ENCODE results near the gene C14orf119.
A peak's percentile ranks its signal among the peaks of the same experiment; 100 is the strongest.

C14orf119 gene

DNA sequence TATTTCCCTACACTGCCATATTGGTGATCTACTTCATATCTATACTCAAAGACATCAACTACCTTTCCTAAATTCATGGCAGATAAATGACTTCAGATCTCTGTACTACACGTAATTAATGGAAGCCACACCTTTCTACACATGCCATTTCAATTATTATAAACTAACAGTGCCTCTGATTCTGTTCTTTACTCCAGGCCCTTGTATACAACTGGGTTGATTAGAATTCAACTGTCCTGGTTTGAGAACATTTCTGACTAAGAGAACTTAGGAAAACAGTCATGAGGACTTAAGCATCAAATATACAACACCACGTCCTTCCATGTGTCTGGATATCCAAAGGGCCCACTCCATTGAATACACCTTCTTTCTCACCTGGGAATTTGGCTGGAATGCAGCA is 2.2 kb upstream of the C14orf119 start:
- Histone ChIP-seq H3K9me3 (ENCODE audit: severe bottlenecking) (no peaks in the 10 kb centered on the region), H3K27ac (ENCODE audit: poor library complexity, severe bottlenecking) (no peak overlapping the region), H3K36me3 (ENCODE audit: low read depth) (peaks cover 69% of the 10 kb centered on the region), H3K4me1 (ENCODE audit: insufficient read depth, poor library complexity, severe bottlenecking) (peaks cover 13% of the 10 kb centered on the region), H3K4me3 (ENCODE audit: severe bottlenecking) (no peak overlapping the region), H3K27me3 (ENCODE audit: insufficient read depth, poor library complexity, severe bottlenecking) (no peaks in the 10 kb centered on the region)
- DNase-seq (ENCODE audit: low spot score) (no peak), ATAC-seq (ENCODE audit: low read depth) (no peak)
- TF ChIP-seq, protein P1, sequence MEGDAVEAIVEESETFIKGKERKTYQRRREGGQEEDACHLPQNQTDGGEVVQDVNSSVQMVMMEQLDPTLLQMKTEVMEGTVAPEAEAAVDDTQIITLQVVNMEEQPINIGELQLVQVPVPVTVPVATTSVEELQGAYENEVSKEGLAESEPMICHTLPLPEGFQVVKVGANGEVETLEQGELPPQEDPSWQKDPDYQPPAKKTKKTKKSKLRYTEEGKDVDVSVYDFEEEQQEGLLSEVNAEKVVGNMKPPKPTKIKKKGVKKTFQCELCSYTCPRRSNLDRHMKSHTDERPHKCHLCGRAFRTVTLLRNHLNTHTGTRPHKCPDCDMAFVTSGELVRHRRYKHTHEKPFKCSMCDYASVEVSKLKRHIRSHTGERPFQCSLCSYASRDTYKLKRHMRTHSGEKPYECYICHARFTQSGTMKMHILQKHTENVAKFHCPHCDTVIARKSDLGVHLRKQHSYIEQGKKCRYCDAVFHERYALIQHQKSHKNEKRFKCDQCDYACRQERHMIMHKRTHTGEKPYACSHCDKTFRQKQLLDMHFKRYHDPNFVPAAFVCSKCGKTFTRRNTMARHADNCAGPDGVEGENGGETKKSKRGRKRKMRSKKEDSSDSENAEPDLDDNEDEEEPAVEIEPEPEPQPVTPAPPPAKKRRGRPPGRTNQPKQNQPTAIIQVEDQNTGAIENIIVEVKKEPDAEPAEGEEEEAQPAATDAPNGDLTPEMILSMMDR (IDR thresholded peaks at IDR 0.05; ENCODE audit: poor library complexity, severe bottlenecking), result no peak

DNA sequence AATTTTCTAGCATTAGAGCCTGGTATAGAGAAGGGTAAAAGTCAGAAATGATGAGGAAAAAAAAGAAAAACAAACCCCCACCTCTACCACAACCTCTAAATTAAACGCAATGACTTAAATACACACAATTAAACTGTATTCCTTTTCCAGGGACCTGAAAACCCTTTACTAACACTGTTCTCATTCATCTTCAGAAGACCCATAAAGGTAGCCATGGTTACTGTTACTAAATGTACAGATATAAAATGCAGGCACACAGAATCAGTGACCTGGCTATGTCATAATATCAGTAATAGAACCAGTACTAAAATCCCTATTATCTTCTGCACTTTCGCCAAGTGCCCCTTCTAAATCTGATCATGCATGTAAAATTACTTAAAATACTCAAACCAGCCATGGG is 1.8 kb upstream of the C14orf119 start:
- DNase-seq (ENCODE audit: low spot score) (no peak), ATAC-seq (ENCODE audit: low read depth) (no peak)
- Histone ChIP-seq H3K36me3 (ENCODE audit: low read depth) (peaks cover 69% of the 10 kb centered on the region), H3K4me1 (ENCODE audit: insufficient read depth, poor library complexity, severe bottlenecking) (peaks cover 13% of the 10 kb centered on the region), H3K9me3 (ENCODE audit: severe bottlenecking) (no peaks in the 10 kb centered on the region), H3K27ac (ENCODE audit: poor library complexity, severe bottlenecking) (no peak overlapping the region), H3K27me3 (ENCODE audit: insufficient read depth, poor library complexity, severe bottlenecking) (no peaks in the 10 kb centered on the region), H3K4me3 (ENCODE audit: severe bottlenecking) (peak overlapping the region; percentile 70)
- TF ChIP-seq, protein P1 (IDR thresholded peaks at IDR 0.05; ENCODE audit: poor library complexity, severe bottlenecking), result no peak

DNA sequence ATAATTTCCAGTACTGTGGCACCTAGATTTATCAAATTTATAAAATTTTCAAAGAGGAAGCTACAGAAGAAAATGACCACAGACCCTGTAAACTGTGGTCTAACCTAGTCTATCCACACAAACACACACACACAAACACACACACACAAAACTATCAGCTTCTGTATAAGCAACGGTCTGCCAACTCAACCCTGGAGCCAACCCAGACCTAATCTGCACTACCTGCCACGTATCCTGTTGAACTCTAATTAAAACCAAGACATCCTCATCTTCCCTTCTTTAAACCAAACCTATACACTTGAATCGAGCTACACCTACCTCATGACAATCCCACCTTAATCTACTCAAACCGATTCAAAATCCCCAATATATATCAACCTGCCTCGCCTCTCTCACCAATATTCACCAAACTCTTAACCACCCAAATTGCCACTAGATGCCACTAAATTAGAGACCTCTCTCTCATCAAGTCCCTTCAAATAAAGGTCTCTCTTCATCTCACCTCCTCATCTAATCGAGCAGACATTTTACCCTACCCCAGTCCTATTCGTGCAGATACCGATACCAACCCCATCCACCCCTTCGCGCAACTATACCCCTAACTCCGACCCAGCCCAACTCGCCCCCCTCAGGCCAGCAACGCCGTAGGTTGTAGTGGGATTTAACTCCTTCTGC is 1.2 kb upstream of the C14orf119 start:
- DNase-seq (ENCODE audit: low spot score) (no peak), ATAC-seq (ENCODE audit: low read depth) (no peak)
- H3K27me3 ChIP-seq (ENCODE audit: insufficient read depth, poor library complexity, severe bottlenecking), result no peaks in the 10 kb centered on the region
- H3K36me3 ChIP-seq (ENCODE audit: low read depth), result peaks cover 69% of the 10 kb centered on the region
- peaks cover 13% of the 10 kb centered on the region for H3K4me1 ChIP-seq (ENCODE audit: insufficient read depth, poor library complexity, severe bottlenecking)
- no peaks in the 10 kb centered on the region for H3K9me3 ChIP-seq (ENCODE audit: severe bottlenecking)
- TF ChIP-seq, protein P1 (IDR thresholded peaks at IDR 0.05; ENCODE audit: poor library complexity, severe bottlenecking), result no peak
- peak overlapping the region; percentile 70 for H3K4me3 ChIP-seq (ENCODE audit: severe bottlenecking)
- H3K27ac ChIP-seq (ENCODE audit: poor library complexity, severe bottlenecking), result peak overlapping the region; percentile 82

DNA sequence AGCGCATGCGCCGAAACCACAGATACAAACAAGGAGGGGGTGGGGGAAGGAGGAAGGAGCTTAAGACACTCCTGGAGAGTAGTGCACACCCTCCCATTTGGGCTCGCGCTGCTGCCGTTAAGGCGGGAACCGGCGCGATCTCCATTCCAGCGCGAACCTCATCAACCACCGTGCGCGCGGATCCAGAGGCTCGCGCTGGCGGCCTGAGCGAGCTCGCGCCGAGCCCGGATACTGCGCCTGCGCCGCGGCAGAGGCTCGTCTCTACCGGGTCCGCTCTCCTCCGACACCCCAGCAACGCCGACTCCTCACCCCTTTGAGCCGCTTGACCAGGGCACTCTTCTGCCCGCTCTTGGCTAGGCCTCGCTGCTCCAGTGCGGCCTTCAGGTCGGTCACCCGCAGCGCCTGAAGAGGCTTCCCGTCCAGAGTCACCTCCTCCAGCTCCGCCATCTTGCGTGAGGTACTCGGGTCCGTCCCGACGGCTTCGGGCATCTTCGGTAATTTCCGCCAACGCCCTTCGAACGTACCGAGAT is 574 bp upstream of the C14orf119 start, which contains the start of gene ACIN1:
Gene ACIN1, minus strand, starts transcription at position 471 of the 530 bp plus-strand sequence. Its CDS starts 24 bp downstream, at position 447.
- no peaks in the 10 kb centered on the region for H3K27me3 ChIP-seq (ENCODE audit: insufficient read depth, poor library complexity, severe bottlenecking)
- H3K27ac ChIP-seq (ENCODE audit: poor library complexity, severe bottlenecking), result peak within 1 kb of the TSS; percentile 82
- DNase-seq (ENCODE audit: low spot score) (peak; percentile 90), ATAC-seq (ENCODE audit: low read depth) (peak; percentile 54)
- H3K9me3 ChIP-seq (ENCODE audit: severe bottlenecking), result no peaks in the 10 kb centered on the region
- H3K36me3 ChIP-seq (ENCODE audit: low read depth), result peaks cover 65% of the 10 kb centered on the region
- H3K4me3 ChIP-seq (ENCODE audit: severe bottlenecking), result peak within 1 kb of the TSS; percentile 70
- H3K4me1 ChIP-seq (ENCODE audit: insufficient read depth, poor library complexity, severe bottlenecking), result peaks cover 13% of the 10 kb centered on the region
- TF ChIP-seq, protein P1 (IDR thresholded peaks at IDR 0.05; ENCODE audit: poor library complexity, severe bottlenecking), result peak; percentile 3

DNA sequence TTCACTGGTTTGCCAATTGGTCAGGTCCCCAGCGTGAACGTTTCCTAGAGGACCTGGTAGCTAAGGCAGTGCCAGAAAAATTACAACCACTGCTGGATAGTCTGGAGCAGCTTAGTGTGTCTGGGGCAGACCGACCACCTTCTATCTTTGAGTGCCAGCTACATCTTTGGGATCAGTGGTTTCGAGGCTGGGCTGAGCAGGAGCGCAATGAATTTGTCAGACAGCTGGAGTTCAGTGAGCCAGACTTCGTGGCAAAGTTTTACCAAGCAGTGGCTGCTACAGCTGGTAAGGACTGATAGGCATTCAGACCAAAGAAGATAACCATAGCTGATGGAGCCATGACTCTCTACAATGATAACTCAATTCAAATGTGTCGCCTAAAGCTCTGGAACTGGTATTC is 2.5 kb downstream of the C14orf119 start:
- H3K4me3 ChIP-seq (ENCODE audit: severe bottlenecking), result no peak overlapping the region

More for the DNA sequence above, 2.5 kb downstream of the C14orf119 start:
- ATAC-seq (ENCODE audit: low read depth), result no peak
- no peak for DNase-seq (ENCODE audit: low spot score)
- Histone ChIP-seq H3K4me1 (ENCODE audit: insufficient read depth, poor library complexity, severe bottlenecking) (peaks cover 13% of the 10 kb centered on the region), H3K27me3 (ENCODE audit: insufficient read depth, poor library complexity, severe bottlenecking) (no peaks in the 10 kb centered on the region), H3K9me3 (ENCODE audit: severe bottlenecking) (no peaks in the 10 kb centered on the region), H3K27ac (ENCODE audit: poor library complexity, severe bottlenecking) (no peak overlapping the region), H3K36me3 (ENCODE audit: low read depth) (peaks cover 34% of the 10 kb centered on the region)
- TF ChIP-seq, protein P1 (IDR thresholded peaks at IDR 0.05; ENCODE audit: poor library complexity, severe bottlenecking), result no peak
